HL-60/S4 treated with retinoic acid at 250 ng/mL for 4 days and 3 days (cell line): ENCODE data around the gene PFKFB2.

ENCODE experiments used
- in situ Hi-C: fragments of 300-500 bp; cut with MboI; formaldehyde crosslinking; loops from 2 replicates; pipeline ENCODE4 v1.7.0; 2022; ENCODE audit warnings: low sequenced_read_pairs

Gene PFKFB2

GRCh38 chr1:207063014-207063413 is 9.9 kb downstream of the PFKFB2 start:
- in situ Hi-C loops = no loop called here

GRCh38 chr1:207064561-207064960 is 11.5 kb downstream of the PFKFB2 start:
- in situ Hi-C loops = no loop called here

- in situ Hi-C loops = no loop called here
Observed at GRCh38 chr1:207067185-207067584, 14.1 kb downstream of the PFKFB2 start.

- in situ Hi-C loops = no loop called here
Observed at GRCh38 chr1:207067665-207068064, 14.6 kb downstream of the PFKFB2 start.

GRCh38 chr1:207069061-207069460 is 16.0 kb downstream of the PFKFB2 start:
- in situ Hi-C loops = no loop called here

- in situ Hi-C loops = no loop called here
Observed at GRCh38 chr1:207069858-207070506, 16.9 kb downstream of the PFKFB2 start.

GRCh38 chr1:207070811-207071210 is 17.7 kb downstream of the PFKFB2 start:
- in situ Hi-C loops = no loop called here

GRCh38 chr1:207071426-207071825 is 18.4 kb downstream of the PFKFB2 start:
- in situ Hi-C loops = no loop called here

- in situ Hi-C loops = no loop called here
Observed at GRCh38 chr1:207072233-207072632, 19.2 kb downstream of the PFKFB2 start.

- in situ Hi-C loops = no loop called here
Observed at GRCh38 chr1:207073906-207074820, 21.1 kb downstream of the PFKFB2 start.

GRCh38 chr1:207076181-207076955 is 23.3 kb downstream of the PFKFB2 start:
- in situ Hi-C loops = no loop called here

- in situ Hi-C loops = no loop called here
Observed at GRCh38 chr1:207077012-207077411, 23.9 kb downstream of the PFKFB2 start.

- in situ Hi-C loops = no loop called here
Observed at GRCh38 chr1:207077470-207078377, 24.6 kb downstream of the PFKFB2 start.

- in situ Hi-C loops = no loop called here
Observed at GRCh38 chr1:207078578-207079132, 25.6 kb downstream of the PFKFB2 start.

- in situ Hi-C loops = no loop called here
Observed at GRCh38 chr1:207079706-207080241, 26.7 kb downstream of the PFKFB2 start.

GRCh38 chr1:207081088-207081487 is 28.0 kb downstream of the PFKFB2 start:
- in situ Hi-C loops = no loop called here

GRCh38 chr1:207081806-207082205 is 28.7 kb downstream of the PFKFB2 start:
- in situ Hi-C loops = no loop called here

- in situ Hi-C loops = no loop called here
Observed at GRCh38 chr1:207084232-207084631, 31.2 kb downstream of the PFKFB2 start.

GRCh38 chr1:207084701-207085180 is 31.7 kb downstream of the PFKFB2 start:
- in situ Hi-C loops = no loop called here

GRCh38 chr1:207085887-207086286 is 32.8 kb downstream of the PFKFB2 start:
- in situ Hi-C loops = no loop called here
